HG02943 (cell line): ENCODE measurements around the gene KIF3A.

Experiments
- ATAC-seq: cut with Tn5 transposase; IDR thresholded peaks from one replicate; pipeline ENCODE4 v1.9.1; 2021; ENCODE audit warnings: mild to moderate bottlenecking, low read depth, moderate library complexity; ENCODE audit not compliant: unreplicated experiment

Gene KIF3A

GRCh38 chr5:132646583-132647266 lies 90.6 kb downstream of the KIF3A start:
- no peak for ATAC-seq

DNA sequence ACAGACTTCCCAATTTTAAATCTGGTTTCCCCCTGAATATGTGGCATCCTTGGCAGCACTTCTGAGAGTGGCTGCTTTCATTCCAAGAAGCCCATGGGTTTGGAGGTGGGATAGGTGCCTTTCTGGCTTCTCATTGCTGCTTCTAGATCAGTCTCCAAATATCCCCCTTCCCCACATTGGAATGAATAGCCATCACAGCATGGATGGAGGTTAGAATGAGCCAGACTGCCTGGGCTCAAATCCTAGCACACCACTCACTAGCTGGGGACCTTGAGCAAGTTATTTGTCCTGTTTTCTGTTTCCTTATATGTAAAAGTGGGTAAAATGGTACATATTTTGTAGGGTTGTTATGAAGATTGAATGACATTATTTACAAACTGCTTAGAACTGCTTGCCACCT lies 93.2 kb downstream of the KIF3A start:
- no peak for ATAC-seq
